ENCODE data around the gene PDSS2.
"Not testable (repeated sequence)": the region's sequence is repeated elsewhere in the genome, so short reads cannot be mapped to it uniquely, and the experiment has no call there.

Gene PDSS2

DNA sequence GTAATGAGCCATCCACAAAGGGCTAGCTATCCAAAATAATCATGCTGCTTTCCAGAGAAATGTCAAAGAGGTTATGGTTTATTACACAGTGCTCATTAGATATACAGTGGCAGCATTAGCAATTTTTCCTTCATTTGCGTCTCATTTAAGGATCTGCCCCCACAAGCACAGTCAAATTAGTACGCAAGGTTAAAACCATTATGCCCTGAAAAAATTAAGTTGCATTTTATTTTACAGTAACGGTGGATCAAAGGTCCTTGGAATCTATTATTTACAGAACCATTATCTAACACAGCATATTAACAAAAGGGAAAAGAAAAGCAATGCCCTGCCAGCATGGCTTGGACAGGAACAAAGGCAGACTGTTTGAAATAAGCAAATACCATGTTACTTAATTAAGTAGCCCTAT is 144.8 kb downstream of the PDSS2 start:
- DNase-seq, result no peak

DNA sequence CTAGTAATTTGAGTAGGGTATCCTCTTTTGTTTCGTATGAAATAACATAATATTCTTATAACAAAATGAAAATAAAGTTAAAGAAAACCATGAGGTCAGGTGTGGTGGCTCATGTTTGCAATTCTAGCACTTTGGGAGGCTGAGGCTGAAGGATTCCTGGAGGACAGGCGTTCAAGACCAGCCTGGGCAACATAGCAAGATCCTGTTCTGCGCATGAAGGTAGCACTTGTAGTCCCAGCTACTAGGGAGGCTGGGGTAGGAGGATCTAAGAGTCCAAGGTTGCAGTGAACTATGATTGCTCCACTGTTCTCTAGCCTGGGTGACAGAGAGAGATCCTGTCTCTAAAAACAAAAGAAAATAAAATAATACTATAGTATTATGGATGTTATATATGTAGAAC is 145.6 kb downstream of the PDSS2 start:
- no peak for DNase-seq

DNA sequence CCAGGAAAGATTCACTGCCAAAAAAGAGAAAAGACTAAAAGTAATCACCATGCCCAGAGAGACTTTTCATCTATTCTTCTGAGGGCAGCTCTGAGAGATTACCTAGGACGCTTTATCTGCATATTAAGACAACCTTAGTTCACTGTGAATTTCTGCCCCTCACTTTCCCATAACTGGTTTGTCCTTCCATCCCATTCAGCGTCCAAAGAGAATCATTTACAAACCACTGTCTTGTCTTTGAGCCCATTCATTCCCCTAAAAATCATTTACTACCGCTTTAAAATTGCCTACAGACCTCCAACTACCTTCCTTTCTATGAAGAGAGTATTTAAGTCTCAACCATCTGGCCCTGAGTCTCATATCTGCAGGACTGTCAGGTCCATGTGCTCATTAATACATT is 149.0 kb downstream of the PDSS2 start:
- no peak for DNase-seq

DNA sequence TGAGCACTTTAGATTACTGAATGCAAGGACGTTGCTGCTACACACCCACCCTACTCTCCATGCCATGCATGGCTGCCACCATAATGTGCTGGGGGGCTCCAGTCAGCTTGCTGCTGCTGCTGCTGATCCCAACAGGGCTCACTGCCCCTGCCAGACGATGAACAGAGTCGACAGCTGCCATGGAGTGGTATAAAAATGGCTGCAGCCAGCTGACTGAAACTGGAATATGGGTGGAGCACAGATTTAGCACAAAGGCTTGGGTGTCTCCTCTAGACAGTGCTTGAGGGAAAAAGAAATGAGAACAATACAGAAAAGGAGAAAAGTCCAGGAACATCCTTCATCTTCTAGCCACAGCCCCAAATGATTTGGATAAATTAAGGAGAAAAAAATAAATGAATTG is 150.7 kb downstream of the PDSS2 start:
- DNase-seq, result no peak

DNA sequence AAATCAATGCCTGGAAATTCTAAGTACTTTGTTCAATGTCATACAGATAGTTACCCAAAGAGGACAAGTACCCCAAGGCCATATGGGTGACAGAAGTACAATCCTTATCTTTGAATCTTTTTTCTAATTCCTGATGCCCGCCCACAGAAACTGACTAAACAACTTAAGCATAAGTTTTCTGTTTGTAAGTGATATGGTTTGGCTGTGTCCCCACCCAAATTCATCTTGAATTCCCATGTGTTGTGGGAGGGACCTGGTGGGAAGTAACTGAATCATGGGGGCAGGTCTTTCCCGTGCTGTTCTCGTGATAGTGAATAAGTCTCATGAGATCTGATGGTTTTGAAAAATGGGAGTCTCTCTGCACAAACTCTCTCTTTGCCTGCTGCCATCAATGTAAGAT is 153.4 kb downstream of the PDSS2 start:
- DNase-seq, result not testable (repeated sequence)

DNA sequence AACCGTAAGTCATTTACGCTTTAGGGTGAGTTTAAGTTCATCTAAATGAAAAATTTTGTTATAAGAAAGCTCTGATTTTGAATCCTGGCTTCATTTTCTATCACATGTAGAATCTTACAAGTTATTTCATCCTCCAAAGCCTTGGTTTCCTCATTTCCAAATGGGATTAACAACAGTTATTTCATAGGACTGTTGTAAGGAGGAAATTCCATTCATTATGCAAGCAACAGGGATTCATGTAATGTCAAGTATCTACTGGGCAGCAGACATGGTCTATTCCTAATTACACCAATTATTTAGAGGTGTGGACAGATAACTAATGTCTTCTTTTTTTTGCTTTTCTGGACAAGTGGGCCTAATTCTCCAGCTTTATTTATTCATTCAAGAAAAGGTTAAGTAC is 154.0 kb downstream of the PDSS2 start:
- DNase-seq, result no peak

DNA sequence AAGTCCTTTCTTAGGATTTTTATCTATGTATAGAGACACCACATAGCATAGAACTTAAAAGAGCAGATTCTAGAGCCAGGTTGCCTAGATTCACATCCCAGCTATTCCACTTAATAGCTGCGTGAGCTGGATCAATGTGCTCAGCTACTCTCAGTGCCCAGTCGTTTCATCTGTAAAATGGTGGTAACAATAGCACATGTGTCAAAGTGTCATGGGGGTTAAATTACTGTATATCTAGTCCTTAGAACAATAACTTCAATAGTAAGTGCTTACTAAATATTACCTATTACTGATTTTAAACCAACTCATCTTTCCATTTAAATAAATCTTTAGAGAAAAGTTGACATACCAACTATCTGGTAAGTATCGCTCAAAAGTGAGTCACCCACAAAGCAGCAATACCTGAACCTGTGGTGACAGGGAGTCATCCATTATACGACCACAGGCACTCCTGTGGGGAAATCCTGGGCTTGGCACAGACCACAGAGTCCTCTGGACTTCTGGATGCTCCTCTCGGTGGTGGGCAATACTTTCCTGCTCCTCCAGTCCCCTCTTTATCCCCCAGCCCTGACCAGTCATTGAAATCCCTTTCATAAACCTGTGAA is 154.8 kb downstream of the PDSS2 start:
- DNase-seq, result no peak

DNA sequence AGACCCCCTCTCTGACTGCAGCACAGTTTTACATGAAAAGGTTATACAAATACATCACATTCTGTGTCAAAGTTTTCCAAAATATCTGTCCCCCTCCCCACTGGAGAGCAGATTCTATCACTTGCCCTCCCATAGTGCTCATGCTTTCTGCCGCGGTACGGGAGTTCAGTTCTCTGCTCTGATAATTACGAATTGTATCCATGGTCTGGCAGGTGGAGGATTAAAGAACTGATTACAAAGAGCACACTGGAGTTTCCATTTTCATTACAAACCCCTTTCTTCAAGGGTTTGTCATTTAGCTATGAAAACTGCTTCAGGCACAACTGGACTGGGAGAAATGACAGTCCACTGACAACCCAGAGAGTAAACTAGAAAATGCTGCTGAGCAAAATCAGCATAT is 166.0 kb downstream of the PDSS2 start:
- DNase-seq, result no peak

DNA sequence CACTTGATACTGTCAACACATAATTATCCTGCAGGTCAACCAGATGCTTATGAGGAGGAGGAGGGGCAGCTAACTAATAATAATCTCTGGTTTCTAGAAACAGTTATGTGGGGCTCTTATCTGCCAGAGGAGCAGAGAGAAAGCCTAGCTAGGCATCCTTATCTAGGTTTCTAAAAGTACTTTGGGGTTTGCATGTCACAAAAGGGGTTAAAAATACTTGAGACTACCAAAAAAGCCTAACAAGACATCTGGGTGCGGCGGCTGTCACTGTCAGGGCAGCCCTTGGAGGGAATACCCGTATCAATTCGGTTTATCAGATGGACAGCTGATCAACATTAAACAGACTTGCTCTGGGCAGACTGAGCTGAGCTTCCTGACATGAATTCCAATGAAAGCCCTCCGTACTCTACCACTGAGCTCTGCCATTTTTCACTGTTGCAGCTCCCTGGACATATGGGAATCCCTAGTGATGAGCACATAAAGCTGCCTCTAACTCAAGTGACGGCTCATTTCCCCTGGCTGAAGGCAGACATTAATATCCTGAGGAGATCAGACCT is 166.6 kb downstream of the PDSS2 start:
- DNase-seq, result no peak

DNA sequence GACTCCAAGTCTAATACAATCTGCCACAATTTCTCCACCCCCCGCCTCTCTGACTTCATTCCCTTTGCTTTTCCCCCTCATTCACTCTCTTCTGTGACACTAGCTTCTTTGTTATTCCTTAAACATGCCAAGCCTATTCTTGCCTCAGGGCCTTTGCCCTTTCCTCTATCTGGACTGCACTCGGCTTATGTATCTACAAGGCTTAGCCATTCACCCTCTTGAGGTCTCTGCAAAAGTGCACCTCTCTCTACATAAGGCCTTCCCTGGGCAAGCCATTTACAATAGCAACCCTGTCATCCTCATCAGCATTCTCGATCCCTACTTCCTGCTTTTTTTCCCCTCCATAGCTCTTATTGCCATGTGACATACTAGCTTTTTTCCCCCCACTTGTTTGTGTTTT is 168.9 kb downstream of the PDSS2 start:
- no peak for DNase-seq

DNA sequence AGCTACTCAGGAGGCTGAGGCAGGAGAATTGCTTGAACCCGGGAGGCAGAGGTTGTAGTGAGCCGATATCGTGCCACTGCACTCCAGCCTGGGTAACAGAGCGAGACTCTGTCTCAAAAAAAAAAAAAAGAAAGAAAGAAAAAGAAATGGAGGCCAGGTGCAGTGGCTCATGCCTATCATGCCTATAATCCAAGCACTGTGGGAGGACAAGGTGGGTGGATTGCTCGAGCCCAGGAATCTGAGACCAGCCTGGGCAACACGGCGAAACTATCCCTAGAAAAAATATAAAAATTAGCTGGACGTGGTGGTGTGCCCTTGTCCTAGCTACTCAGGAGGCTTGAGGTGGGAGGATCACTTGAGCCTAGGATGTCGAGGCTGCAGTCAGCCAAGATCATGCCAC is 170.1 kb downstream of the PDSS2 start:
- not testable (repeated sequence) for DNase-seq

DNA sequence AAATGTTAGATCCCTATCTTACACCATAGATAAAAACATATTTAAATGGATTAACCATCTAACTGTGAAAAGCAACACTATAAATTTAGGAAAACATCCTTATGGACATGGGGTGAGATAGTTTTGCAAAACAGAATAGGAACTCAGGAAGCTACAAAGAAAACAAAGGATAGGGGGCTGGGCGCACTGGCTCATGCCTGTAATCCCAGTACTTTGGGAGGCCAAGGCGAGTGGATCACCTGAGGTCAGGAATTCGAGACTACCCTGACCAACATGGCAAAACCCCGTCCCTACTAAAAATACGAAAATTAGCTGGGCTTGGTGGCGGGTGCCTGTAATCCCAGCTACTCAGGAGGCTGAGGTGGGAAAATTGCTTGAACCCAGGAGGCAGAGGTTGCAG is 173.7 kb downstream of the PDSS2 start:
- not testable (repeated sequence) for DNase-seq

DNA sequence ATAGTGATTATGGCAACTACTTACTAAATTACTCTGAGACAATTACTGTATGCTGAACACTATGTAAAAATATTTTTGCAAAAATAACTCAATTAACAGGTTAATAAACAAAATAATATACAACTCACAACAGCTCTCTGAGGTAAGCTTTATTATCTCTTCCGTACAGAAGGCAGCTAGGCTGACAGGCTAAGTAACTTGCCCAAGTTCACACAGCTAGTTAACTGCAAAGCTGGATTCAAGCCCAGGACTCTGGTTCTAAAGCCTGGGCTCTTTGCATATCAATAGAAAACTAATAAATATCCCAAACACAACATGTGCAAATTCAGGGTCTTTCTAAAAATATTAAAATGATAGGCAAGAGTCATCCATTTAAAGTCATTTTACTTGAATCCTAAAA is 174.6 kb downstream of the PDSS2 start:
- DNase-seq, result no peak

DNA sequence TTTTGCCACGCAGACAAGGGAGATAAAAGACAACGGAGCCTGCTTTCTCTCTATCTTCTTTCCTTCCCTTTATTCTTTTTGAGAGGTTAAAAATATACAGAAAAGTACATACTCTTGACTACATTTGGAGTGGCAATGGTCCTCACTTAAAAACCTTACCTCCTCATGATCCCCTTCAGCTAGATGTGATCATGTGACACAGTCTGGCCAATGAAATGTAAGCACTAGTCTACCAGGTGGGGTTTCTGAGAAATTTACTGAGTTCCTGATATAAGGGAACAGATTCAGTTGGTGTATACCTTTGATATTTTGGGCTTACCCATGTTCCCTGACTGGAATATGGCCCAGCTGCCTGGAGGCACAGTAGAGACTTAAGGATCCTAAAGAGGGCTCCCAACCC is 178.6 kb downstream of the PDSS2 start:
- no peak for DNase-seq

DNA sequence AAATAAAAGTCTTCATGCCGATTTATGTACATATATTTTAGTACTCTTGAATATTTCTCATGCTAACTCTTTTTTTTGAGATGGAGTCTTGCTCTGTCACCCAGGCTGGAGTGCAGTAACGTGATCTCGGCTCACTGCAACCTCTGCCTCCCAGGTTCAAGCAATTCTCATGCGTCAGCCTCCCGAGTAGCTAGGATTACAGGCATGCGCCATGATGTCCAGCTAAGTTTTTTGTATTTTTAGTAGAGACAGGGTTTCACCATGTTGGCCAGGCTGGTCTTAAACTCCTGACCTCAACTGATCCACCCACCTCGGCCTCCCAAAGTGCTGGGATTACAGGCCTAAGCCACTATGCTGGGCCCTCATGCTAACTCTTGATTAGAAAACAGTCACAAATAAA is 179.4 kb downstream of the PDSS2 start:
- not testable (repeated sequence) for DNase-seq

DNA sequence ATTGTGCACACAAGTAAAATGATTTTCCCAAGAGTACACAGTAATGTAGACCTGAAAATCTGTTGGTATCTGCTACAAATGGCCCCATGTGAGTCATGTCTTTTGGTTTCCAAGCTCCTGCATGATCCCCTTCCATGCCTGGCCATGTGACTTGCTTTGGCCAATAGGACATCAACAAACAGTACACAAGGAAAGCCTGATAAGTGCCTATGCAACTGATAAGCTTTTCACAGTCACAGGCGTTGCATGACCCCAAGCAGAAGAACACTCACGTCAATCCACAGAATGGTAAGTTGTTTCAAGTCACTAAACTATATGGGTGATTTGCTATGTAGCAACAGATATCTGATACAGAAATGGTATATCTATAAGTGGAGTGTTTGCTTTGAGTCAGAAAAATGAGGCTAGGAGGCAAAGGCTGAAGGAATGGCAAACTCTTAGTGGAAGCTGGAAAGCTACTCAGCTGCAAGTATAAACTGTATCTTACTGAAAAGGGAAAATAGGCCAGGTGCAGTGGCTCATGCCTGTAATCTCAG is 184.0 kb downstream of the PDSS2 start:
- no peak for DNase-seq

DNA sequence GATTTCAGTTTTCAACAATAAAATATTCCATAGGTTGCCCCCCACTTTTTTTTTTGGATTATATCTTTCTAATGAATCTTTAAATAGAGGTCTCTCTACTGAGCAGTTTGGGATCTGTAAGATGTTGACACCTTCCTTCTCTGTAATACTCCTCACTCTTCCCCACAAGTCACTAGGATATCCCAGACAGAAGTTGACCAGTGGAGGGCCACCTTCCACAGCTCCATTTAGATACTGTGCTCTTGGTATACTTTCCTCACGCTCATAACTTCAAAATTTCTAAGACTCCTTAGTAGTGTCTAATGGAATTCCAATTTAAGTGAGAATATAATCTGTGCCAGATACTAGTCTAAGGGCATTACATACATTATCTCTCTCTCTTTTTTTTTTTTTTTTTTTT is 185.1 kb downstream of the PDSS2 start:
- no peak for DNase-seq

DNA sequence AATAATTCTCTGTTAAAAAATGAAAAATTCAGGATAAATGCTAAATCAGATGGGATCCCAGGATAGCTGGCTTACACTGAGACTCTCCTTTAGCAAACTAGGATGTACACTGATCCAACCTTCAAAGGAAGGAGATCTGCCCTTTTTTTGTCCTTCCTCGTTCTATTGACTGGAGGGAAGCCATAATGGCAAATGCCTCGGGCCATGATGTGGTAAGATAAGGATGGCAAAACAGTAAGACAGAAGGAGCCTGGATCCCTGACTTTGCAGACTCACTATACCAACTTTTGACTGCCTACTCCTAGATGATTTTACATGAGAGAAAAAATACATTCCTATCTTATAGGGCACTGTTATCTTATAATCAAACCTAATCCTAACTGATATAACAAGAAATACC is 187.1 kb downstream of the PDSS2 start:
- no peak for DNase-seq

DNA sequence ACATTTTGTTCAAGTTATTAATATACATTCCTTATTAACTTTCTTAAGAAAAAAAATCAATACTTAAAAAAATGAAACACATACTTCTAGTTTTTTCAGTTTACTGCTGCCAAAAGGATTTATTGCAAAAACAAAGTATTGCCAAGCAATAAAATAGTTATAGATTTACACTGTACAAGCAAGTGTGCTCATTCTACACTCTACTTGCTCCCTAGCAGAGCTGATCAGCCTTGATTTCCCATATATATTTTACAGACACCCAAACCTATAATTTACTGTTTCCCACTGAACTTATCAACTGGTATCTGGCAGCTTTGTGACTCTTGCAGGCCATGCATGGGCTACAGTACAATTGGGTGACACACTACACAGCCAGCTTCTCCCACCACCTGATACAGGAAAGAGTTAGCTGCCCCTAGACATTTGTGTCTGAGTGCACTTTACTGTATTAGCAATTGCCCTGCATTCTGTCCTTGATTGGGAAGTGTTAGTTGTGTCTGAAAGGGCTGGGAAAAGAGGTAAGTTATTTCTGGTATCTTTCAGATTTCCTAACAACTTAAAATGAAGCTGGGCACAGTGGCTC is 188.1 kb downstream of the PDSS2 start:
- DNase-seq, result no peak

DNA sequence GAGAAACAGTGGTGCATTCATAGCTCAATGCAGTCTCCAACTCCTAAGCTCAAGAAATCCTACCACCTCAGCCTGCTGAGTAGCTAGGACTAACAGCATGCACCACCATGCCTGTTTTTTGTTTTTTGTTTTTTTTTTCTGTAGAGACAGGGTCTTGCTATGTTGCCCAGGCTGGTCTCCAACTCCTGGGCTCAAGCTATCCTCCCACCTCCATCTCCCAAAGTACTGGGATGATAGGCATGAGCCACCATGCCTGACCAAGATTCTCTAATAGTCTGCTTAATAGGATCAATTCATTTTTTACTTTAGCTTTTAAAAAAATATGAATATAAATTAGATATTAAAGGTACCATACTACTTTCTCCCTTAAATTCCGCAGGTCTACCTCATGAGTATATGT is 191.7 kb downstream of the PDSS2 start:
- DNase-seq, result no peak

DNA sequence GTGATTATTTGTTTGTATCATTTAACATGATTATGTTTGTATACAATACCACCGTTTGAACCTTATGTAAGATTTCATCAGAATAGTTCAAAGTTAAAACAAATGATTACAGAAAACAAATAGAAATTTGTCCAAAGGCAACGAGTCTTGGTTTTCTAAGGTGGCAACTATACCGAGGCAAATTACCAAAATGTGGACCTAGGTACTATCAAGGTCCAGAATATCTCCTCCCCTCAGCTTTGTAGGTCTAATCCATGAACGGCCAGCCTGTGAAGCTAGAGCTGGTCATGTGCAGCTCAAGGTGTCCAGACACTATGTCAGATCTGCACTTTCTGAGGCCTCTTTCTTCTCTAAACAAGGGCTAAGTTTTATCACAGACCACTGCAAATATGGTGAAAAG is 192.4 kb downstream of the PDSS2 start:
- DNase-seq, result no peak

DNA sequence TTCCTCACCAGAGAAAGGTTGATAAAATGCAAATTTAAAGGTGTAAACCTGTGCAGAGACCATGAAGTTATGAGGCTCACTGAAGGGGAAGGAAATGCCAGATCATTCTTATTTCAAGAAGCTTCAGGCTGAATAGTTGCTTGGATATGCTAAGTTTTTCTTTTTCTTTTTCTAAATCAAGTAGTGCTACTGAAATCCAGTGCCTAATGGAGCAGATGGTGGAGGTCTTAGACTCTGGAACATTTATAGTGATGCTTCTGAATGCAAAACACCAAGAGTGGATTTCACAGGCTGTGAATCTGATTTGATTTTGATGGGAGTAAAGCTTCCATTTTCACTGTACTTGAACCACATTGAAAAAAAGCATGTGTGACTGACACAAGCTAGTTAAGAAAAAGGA is 192.8 kb downstream of the PDSS2 start:
- no peak for DNase-seq

DNA sequence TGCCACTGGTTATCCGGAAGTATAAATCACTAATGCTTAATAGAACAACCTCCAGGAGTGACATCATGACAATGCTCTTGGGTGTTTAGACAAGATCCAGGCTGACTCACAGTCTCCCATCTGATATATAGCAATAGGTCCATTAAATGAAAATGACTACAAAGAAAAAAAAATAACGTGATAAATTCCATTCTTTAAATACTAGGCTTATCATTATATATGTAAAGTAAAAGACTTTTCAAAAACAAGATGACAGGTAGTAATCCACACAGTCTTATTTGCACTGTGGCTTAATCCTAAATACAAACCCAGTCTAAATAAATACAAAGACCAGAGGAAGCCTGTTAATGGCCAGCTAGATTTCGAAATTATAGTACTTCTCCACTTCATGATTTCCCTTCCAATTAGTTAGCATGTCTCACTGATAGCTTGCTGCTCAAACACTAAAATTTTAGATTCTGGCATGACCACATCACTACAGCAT is 195.0 kb downstream of the PDSS2 start:
- DNase-seq, result no peak

DNA sequence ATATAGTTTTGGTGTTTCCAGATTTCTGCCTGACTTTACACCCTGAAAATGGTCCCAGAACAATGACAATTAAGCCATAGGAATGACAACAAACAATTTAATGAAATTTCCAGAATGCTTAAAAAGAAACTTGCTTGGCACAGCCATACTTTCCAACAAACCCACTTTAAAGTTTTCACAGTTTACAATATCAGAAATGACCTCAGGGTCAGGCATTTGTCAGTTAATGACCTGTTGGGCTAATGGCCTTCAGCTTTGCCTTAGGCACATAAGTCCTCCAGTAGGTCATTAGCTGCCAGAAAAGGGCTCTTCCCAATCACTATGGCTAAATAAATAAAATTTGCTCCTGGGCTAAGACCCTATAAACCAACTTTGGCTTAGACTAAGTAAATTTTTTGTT is 199.4 kb downstream of the PDSS2 start:
- no peak for DNase-seq

DNA sequence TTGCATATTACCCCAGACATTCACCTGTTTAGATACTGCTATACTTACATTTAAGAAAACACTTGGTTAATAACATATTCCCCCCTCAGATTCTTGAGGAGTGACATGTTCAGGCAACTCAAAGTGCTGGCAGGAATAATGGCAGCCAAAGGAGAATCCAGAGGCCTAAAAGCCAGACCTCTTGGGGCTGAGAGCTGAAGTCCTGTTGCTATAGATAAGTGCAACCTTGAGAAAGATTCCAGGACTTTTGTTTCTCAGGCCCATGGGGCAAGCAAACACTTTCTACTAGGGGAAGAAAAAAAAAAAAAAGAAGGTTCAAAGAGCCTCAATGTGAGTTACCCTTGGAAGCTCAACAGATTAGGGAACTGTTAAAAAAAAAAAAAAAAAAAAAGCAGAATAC is 211.2 kb downstream of the PDSS2 start:
- no peak for DNase-seq
